ENCODE data around the gene IL34.

DNA sequence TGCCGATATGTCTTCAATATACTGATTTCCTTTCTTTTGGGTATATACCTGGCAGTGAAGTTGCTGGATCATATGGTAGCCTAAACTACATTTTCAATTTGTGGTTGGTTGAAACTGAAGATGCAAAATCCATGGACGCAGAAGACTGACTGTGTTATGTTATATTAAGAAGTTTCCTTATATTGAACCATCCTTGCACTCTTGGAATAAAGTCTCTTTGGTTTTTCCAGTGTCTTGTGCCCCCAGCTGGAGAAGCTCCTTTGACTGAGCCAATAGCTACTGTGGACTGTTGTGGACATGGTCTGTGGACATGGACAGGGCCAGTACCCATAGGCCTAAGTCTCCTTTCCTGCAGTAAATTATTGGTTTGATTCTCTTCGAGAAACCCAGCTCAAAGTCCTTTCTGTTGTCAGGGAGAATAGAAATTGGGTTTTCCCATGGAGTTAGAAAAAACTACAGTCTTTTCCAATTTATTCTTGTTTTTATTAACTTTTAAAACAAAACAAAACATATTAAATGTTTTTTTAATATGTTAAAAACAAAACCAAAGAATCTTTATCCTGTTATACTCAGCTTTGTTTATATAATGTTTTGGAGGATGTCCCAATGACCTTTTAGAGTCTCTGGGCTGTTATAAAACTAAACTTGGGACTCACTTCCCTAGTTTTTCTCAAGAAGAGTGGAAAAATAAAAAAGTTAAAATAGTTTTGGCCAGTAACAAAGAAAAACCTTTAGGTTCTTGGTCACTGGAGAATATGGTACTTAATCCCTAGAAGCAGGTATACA is 15.2 kb upstream of the IL34 start:
- TF ChIP-seq, protein P1, sequence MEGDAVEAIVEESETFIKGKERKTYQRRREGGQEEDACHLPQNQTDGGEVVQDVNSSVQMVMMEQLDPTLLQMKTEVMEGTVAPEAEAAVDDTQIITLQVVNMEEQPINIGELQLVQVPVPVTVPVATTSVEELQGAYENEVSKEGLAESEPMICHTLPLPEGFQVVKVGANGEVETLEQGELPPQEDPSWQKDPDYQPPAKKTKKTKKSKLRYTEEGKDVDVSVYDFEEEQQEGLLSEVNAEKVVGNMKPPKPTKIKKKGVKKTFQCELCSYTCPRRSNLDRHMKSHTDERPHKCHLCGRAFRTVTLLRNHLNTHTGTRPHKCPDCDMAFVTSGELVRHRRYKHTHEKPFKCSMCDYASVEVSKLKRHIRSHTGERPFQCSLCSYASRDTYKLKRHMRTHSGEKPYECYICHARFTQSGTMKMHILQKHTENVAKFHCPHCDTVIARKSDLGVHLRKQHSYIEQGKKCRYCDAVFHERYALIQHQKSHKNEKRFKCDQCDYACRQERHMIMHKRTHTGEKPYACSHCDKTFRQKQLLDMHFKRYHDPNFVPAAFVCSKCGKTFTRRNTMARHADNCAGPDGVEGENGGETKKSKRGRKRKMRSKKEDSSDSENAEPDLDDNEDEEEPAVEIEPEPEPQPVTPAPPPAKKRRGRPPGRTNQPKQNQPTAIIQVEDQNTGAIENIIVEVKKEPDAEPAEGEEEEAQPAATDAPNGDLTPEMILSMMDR (IDR thresholded peaks at IDR 0.05) = no peak
- no peak for TF ChIP-seq EZH2 (IDR thresholded peaks at IDR 0.05)

Data from neural progenitor cell (in vitro differentiated cells).